ENCODE results near the gene ATOH7.

- TF ChIP-seq ZBTB33 (IDR thresholded peaks at IDR 0.05; ENCODE audit: extremely low read depth, insufficient replicate concordance, low read length) (no peak), RAD21 (IDR thresholded peaks at IDR 0.05; ENCODE audit: low read depth) (no peak), EZH2 (IDR thresholded peaks at IDR 0.05) (no peak), POLR2A (IDR thresholded peaks at IDR 0.05; ENCODE audit: borderline replicate concordance, extremely low read depth, insufficient read depth, insufficient read length) (no peak), POLR2AphosphoS5 (IDR thresholded peaks at IDR 0.05; ENCODE audit: low read depth, low read length) (no peak), CTCF (IDR thresholded peaks at IDR 0.05 in 2 of 3, conservative IDR thresholded peaks at IDR 0.05 in 1 of 3; ENCODE audit: borderline replicate concordance in 1 of 3, insufficient read depth in 1 of 3, low read depth in 2 of 3, low read length in 2 of 3) (no peak), ZNF274 (IDR thresholded peaks at IDR 0.05; ENCODE audit: low read depth, low read length) (no peak), CEBPB (IDR thresholded peaks at IDR 0.05; ENCODE audit: low read depth) (no peak), ATF3 (IDR thresholded peaks at IDR 0.05) (no peak), YY1 (IDR thresholded peaks at IDR 0.05; ENCODE audit: extremely low read depth, insufficient replicate concordance, low read depth, low read length) (no peak)
Measured at GRCh38 chr10:68237173-68237572, 5.3 kb upstream of the ATOH7 start.
